NK-92 treated with Interleukin-12 subunit alpha and Interleukin-12 subunit beta, amount 100 ng/mL, for 24 hours (cell line): ENCODE results near the gene NUP214.
"Not testable (repeated sequence)": the region's sequence is repeated elsewhere in the genome, so short reads cannot be mapped to it uniquely, and the experiment has no call there.

Experiments used
- DNase-seq: peaks from one replicate; lab custom pipeline; 2025; lab: John Stamatoyannopoulos, UW

Gene NUP214

DNA sequence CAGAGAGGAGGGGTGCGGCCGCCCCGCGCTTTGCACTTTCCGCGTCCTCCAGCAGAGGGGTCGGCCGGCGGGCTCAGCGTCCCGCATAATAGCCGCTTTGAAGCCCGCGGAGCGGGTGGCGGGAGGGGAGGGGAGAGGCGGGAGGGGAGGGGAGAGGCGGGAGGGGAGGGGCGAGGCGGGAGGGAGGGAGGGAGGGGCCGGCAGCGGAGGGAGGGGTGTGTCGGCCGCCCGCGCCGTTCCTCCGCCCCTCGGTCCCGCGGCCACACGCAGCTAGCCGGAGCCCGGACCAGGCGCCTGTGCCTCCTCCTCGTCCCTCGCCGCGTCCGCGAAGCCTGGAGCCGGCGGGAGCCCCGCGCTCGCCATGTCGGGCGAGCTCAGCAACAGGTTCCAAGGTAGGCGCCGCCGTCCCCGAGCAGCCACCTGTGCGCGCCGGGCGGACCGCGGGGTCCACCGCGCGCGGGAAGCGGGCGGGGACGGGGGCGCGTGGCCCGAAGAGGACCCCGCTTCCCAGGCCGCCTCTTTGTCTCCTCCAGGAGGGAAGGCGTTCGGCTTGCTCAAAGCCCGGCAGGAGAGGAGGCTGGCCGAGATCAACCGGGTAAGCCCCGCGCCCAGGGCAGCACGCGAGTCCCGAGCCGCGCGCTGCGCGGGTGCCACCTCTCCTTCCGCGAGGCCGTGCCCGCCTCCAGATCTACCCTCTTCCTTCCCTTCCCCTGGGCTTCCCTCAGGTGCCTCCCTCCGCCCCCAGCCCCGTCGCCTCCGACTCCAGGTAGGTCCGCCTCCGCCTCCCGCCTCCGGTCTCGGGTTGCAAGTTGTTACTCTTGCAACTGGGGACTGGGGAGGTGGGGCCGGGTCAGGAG lies 28.9 kb upstream of the NUP214 start, which contains the start of gene AIF1L:
Gene AIF1L (plus strand): TSS at position 263 of the 857 bp plus-strand sequence. CDS start 99 bp downstream, at position 362.
- DNase-seq, result no peak

DNA sequence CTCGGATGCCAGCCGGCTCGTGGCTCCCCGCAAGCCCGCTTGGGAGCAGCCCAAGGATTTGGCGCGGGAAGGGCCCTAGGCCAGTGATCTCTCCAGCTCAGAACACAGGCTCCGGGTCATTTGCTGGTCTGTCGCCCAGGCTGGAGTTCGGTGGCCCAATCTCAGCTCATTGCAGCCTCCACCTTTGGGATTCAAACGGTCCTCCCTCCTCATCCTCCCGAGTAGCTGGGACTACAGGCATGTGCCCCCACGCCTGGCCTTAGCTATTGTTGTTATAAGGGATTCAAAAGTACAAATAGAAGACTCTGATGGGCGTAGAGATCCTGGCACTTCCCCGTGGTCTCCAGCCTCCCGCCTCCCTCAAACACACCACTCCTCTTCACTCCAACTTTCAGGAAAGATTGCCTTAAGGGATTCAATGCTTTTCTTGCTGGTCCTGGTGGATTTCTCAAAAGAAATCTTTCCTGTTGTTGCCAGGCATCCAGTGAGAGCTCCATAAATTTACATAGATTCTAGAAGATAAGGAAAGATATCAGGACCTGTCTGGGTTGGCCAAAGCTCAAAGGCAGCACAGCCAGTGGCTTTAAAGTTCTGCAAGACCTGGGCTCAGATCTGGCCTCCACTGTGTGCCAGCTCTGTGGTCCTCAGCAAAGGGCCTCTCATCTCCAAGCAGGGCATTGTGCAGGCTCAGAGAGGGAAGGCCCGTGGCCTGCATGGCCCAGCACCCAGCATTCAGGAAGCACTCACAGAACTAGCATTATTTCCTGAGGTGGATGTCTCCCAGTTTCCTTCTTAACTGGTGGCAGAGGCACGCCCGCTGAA lies 28.0 kb upstream of the NUP214 start:
- DNase-seq, result no peak

- DNase-seq, result no peak
These were observed 27.5 kb upstream of the NUP214 start for GRCh38 chr9:131097948-131098278.

- DNase-seq, result no peak
These were observed 26.8 kb upstream of the NUP214 start for GRCh38 chr9:131098391-131099101.

GRCh38 chr9:131099102-131099606 lies 26.2 kb upstream of the NUP214 start:
- no peak for DNase-seq

DNA sequence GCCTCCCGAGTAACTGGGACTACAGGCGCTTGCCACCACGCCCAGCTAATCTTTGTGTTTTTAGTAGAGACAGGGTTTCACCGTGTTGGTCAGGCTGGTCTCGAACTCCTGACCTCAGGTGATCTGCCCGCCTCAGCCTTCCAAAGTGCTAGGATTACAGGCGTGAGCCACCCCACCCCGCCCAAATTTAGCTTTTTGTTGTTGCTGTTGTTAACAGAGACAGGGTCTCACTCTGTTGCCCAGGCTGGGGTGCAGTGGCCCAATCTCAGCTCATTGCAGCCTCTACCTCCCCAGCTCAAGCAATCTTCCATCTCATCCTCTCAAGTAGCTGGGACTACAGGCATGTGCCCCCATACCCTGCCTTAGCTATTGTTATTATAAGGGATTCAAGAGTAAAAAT lies 25.5 kb upstream of the NUP214 start:
- not testable (repeated sequence) for DNase-seq

DNA sequence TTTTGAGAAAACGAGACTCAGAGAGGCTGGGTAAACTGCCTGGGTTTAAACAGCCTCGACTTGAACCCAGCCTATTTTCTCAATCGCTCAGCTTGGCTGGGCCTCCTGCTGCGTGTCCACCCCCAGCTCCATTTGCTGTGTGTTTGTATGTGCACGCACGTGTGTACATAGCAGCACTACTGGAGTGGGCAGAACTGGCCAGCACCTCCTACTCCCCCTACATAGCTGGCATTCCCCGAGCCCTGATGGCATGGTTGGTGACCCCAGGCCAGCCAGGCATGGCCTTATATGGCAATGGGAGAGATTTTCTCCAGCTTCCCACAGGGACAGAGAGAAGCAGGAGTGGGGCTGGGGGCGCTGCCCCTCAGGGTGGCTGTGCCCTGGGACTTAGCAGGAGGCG lies 24.9 kb upstream of the NUP214 start:
- DNase-seq, result no peak

DNA sequence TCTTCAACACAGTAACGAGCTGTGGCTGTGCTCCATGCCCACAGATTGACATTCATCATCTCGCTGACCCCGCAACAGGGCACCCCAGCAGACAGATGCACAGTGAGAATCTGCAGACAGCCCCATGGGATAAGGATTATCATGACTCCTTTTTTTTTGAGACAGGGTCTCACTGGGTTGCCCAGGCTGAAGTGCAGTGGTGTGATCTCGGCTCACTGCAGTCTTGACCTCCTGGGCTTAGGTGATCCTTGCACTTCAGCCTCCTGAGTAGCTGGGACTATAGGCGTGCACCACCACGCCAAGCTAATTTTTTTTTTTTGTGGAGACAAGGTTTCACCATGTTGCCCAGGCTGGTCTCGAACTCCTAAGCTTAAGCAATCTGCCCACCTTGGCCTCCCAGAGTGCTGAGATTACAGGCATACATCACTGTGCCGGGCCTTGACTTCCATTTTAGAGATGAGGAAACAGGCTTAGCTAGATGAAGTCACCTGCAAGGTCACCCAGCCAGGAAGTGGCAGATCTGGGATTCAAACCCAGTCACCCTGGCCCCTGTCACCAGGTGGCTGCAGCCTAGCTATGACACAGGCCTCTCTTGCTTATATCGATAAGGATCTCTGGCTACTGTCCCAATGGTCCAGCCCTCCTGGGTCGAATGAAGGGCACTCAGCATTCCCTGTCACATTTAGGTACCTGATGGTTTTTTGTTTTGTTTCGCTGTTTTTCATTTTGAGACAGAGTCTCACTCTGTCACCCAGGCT lies 24.0 kb upstream of the NUP214 start:
- no peak for DNase-seq

DNA sequence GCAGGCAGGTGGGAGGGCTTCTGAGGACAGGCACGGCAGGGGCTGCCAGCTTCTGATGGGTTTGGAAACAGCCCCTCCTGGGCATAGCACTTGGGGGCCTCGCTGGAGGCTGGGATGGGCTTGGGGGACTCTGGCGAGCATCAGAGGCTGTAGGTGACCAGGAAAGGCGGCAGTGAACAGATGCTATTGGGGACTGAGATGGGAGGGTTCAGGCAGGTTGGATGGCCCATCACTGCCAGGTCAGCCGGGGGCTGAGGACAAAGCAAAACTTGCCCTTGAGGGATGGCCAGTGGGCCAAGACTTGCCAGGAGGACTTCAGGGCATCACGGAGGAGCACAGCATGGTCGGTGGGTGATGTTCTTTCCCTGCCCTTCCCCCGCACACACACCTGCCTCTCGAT lies 22.4 kb upstream of the NUP214 start:
- DNase-seq, result no peak

DNA sequence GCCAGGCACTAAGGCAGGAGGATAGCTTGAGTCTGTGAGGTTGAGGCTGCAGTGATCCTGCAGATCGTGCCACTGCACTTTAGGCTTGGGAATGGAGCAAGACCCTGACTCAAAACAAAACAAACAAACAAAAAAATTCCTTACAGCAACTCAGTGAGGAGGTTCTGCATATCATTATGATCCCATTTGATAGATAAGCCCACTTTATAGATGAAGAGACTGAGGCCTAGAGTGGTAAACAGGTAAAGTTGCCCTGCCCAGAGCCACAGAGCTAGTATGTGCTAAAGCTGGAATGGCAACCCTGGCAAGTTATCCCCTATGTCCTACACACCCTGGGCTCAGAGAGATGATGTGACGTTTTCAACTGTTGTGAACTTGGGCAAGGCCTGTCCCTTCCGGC lies 21.9 kb upstream of the NUP214 start:
- no peak for DNase-seq

GRCh38 chr9:131104016-131104740 lies 21.2 kb upstream of the NUP214 start:
- DNase-seq, result no peak

DNA sequence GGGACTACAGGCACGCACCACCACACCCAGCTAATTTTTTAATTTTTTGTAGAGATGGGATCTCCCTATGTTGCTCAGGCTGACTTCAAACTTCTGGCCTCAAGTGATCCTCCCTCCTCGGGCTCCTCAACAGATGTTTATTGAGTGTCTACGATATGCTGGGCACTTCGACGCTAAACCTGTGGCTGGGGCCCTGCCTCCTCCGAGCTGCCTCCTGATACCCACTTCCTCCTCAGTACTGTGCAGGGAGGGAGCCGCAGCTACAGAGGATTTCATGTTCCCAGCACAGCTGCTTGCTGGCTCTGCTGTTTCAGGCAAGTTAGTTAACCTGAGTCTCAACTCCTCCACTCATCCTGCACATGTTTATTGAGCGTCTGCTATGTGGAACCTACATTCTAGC lies 19.4 kb upstream of the NUP214 start:
- DNase-seq, result no peak

GRCh38 chr9:131107760-131108159 lies 17.6 kb upstream of the NUP214 start:
- no peak for DNase-seq

DNA sequence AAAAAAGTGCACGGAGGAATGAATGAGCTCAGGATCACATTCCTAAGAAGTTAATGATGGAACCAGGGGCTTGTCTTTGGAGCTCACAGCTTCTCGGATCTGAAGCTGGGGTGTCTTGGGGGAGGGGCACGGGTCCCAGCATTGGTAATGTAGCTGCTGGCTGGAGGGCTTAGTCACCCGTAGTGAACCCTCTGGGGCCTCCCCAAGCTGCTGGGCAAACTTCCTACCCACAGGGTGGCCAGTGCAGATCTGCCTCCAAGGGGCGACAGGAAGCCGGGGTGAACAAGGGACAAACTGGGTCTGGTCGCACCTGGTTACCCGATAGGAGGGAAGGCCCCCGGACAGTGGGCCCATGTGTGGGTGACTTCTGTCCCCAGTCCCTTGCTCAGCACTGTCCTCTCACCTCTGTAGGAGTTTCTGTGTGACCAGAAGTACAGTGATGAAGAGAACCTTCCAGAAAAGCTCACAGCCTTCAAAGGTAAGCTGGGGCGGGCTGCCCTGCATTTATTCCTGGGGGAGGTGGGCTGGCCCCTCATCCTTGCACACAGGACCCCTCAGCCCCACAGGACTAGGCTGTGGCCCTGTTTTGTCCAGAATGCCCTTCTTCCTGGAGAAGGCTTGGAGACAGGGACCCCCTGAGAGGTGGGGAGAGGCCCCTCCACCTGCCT lies 14.1 kb upstream of the NUP214 start:
- no peak for DNase-seq

DNA sequence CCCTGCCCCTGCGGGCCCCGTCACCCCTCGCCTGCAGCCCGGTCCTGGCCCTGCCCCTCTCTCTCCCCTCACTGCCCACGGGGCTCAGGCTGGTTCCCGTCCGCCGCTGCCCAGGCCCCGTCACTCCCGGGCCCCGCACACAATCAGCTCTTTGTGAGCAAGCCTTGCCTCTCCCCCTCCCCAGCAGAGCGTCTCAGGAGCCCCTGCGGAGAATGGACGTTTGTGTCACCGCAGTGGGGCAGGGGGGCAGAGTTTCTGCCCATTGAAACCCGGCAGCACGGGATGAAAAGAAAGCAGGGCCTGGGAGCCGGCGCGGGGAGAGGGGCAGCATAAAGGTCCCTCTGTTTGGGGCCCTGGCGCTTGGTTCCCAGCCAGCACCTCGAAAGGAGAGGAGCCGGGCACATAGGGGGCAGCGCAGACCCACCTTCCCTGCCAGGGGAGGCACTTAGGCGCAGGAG lies 13.5 kb upstream of the NUP214 start:
- no peak for DNase-seq

DNA sequence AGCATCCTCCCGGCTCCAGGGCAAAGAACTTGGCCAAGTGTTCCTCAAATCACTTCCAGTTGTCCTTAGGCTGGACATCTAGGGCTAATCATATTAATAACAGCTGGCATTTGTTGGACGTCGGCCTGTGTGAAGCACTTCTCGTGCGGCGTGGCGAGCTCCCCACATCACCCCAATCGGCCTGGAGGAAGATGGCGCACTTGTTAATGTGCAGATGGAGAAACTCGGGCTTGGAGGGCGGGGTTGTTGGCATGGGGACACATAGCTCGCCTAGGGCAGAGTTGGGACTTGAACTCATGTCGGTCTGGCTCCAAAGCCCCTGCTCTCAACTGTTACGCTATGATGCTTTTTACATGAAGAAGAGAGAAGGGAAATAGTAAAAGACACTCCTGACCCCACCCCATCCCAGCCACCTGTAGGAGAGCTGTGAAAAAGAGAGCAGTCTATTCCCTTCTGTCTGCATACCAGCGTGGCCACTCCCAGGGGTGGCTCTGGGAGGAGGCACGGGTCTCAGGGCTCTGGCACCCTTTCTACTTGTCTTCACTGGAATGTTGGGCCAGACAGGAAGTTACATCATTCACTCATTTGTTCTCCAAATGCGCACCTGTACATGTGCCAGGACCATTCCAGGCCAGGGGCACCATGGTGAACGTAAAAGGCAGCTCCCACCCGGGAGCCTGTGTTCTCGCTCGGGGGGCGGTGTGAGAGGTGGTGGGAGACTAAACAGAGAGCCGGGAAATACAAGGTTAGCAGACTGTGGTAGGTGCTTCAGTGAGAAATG lies 12.8 kb upstream of the NUP214 start:
- no peak for DNase-seq

DNA sequence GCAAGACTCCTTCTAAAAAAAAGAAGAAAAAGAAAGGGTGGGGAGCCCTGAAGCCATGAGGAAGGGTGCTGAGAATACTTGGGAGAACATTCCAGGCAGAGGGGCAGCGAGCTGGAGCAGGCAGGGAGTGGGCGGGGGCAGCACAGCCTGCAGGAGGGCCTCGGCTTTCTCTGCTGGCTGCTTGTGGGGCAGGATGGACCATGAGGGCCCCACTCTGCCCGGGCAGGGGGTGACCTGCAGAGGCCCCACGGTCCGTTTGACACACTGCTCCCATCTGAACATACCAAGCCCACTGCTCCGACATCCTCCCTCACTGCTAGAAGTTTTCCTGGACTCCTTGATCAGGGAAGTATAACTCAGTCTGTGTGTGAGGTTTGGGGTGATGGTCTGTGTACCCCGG lies 11.7 kb upstream of the NUP214 start:
- no peak for DNase-seq

DNA sequence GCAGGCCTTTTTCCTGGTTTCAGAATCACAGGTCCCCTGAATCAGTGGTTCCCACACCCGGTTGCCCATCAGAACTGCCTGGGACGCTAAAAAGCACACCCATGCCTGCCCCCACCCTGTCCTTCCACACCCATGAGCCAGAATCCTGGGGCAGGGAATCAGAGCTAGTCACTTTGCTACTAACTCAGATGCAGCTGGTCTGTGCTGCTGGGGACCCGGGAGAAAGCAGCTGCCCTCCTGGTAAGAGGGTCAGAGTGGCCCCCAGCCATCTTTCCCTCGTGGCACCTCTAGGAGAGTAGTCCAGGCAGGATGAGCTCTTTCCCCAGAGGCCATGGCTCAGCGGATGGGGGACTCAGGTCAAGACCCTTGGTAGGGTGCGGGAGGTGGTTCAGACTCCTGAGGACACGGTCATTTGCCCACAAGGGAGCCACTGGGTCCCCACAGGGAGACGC lies 11.3 kb upstream of the NUP214 start:
- no peak for DNase-seq

GRCh38 chr9:131115360-131115742 lies 10.0 kb upstream of the NUP214 start:
- DNase-seq, result not testable (repeated sequence)
